Measurements from ENCODE around the gene CMIP. TPM values are rescaled to one million over a fixed set of nuclear protein-coding genes. Genes with fewer than 3 reads are reported as not detected.
A peak's percentile ranks its signal among the peaks of the same experiment; 100 is the strongest.

The CMIP gene
- total RNA-seq, 4 donors from 2014 or later, result 63.9 to 89.9 (median 70.0) TPM

GRCh38 chr16:81509404-81509803 is 64.8 kb downstream of the CMIP start:
- Histone ChIP-seq H3K4me3 (no peak overlapping the region), H3K9me3 (no peaks in the 10 kb centered on the region), H3K27me3 (no peaks in the 10 kb centered on the region), H3K27ac (no peak overlapping the region), H3K36me3 (no peaks in the 10 kb centered on the region), H3K4me1 (peaks cover 24% of the 10 kb centered on the region)
- WGBS, result 94% methylated on average over 6 of the region's 6 CpGs
- DNase-seq (ENCODE audit: low spot score in 2 of 2), result no peak
- no peak for TF ChIP-seq POLR2A (IDR thresholded peaks at IDR 0.05)
- TF ChIP-seq POLR2AphosphoS5 (IDR thresholded peaks at IDR 0.05), result no peak
- TF ChIP-seq, protein P1, sequence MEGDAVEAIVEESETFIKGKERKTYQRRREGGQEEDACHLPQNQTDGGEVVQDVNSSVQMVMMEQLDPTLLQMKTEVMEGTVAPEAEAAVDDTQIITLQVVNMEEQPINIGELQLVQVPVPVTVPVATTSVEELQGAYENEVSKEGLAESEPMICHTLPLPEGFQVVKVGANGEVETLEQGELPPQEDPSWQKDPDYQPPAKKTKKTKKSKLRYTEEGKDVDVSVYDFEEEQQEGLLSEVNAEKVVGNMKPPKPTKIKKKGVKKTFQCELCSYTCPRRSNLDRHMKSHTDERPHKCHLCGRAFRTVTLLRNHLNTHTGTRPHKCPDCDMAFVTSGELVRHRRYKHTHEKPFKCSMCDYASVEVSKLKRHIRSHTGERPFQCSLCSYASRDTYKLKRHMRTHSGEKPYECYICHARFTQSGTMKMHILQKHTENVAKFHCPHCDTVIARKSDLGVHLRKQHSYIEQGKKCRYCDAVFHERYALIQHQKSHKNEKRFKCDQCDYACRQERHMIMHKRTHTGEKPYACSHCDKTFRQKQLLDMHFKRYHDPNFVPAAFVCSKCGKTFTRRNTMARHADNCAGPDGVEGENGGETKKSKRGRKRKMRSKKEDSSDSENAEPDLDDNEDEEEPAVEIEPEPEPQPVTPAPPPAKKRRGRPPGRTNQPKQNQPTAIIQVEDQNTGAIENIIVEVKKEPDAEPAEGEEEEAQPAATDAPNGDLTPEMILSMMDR (IDR thresholded peaks at IDR 0.05), result no peak
- no peak for TF ChIP-seq EP300 (IDR thresholded peaks at IDR 0.05)

DNA sequence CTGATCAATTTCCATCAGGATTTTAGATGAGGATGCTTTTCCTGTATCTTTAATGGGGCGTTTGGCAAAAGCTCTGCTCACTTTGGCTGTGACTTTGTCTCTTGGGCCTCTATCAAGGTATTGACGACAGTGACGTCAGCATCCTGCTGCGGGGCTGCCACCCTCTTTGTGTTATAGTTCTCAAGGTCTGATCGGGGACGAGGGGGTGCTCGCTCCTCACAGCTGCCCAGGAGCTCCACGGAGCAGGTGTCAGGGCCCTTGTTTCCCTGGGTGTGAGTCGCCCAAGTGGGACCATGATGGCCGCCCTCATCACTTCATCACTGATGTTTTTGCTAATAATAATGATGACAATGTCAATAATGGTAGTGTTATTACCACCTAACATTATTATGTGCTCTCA is 65.4 kb downstream of the CMIP start:
- Histone ChIP-seq H3K9me3 (no peaks in the 10 kb centered on the region), H3K4me3 (no peak overlapping the region), H3K27ac (no peak overlapping the region), H3K27me3 (no peaks in the 10 kb centered on the region), H3K36me3 (no peaks in the 10 kb centered on the region), H3K4me1 (peaks cover 25% of the 10 kb centered on the region)
- no peak for DNase-seq (ENCODE audit: low spot score in 2 of 2)
- TF ChIP-seq EP300 (IDR thresholded peaks at IDR 0.05) (no peak), POLR2A (IDR thresholded peaks at IDR 0.05) (no peak), POLR2AphosphoS5 (IDR thresholded peaks at IDR 0.05) (no peak)
- TF ChIP-seq, protein P1 (IDR thresholded peaks at IDR 0.05), result no peak
- 86% methylated on average over 10 of the region's 10 CpGs for WGBS

- no peaks in the 10 kb centered on the region for H3K9me3 ChIP-seq
- no peak for TF ChIP-seq POLR2A (IDR thresholded peaks at IDR 0.05)
- TF ChIP-seq, protein P1 (IDR thresholded peaks at IDR 0.05), result no peak
- no peak for TF ChIP-seq POLR2AphosphoS5 (IDR thresholded peaks at IDR 0.05)
- TF ChIP-seq EP300 (IDR thresholded peaks at IDR 0.05), result no peak
- H3K27ac ChIP-seq, result no peak overlapping the region
- 97% methylated on average over 5 of the region's 5 CpGs for WGBS
- H3K4me3 ChIP-seq, result no peak overlapping the region
- no peaks in the 10 kb centered on the region for H3K27me3 ChIP-seq
- no peak for DNase-seq (ENCODE audit: low spot score in 2 of 2)
- no peaks in the 10 kb centered on the region for H3K36me3 ChIP-seq
- H3K4me1 ChIP-seq, result peaks cover 36% of the 10 kb centered on the region
These were observed 66.8 kb downstream of the CMIP start for GRCh38 chr16:81511371-81511770.

DNA sequence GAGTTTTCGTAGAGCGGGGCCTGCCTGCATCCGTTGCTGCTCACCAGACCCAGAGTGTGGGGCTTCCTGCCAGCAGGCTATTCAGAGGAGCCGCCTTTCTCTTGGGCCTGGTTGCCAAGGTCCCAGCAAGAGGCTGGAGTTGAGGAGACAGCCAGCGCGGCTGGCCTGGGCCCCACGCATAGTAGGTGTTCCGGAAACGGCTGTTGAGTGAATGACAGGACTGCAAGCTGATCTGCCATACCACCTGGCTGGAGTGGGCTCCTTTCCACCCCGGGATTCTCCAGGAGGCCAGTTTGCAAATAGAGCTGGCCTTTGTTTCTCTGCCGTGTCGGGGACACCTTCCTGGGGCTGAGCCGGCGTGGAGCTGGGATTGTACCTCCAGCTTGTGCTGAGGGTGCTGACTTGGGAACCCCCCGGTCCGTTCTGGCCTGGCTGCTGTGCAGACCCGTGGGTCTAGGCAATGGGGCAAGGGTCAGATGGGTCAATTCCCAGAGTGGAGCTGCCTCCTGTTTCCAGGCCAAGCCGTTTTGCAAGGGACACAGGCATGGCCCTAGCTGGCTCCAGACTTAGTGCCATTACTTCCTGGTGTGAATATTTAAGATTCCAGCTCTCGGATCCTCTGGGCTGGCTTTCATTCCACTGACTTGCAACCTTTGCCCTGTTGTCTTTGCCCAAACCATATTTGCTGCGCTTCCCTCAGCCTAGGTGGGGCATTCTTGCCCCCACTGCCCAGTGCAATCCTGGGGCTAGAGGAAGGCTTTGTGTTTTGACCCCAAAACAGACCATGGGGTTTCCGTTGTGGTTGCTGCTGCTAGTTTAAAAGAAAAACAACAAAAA is 68.8 kb downstream of the CMIP start:
- 34% methylated on average over 19 of the region's 21 CpGs for WGBS
- peak overlapping the region; percentile 38 for H3K27ac ChIP-seq
- H3K4me3 ChIP-seq, result no peak overlapping the region
- peak in 1 of 2 donors; percentile 75 for DNase-seq (ENCODE audit: low spot score in 2 of 2)
- TF ChIP-seq, protein P1 (IDR thresholded peaks at IDR 0.05), result no peak
- no peak for TF ChIP-seq EP300 (IDR thresholded peaks at IDR 0.05)
- TF ChIP-seq POLR2A (IDR thresholded peaks at IDR 0.05), result no peak
- TF ChIP-seq POLR2AphosphoS5 (IDR thresholded peaks at IDR 0.05), result no peak
- no peaks in the 10 kb centered on the region for H3K36me3 ChIP-seq
- H3K27me3 ChIP-seq, result no peaks in the 10 kb centered on the region
- H3K9me3 ChIP-seq, result no peaks in the 10 kb centered on the region
- peaks cover 46% of the 10 kb centered on the region for H3K4me1 ChIP-seq

GRCh38 chr16:81514041-81514559 is 69.5 kb downstream of the CMIP start:
- TF ChIP-seq, protein P1 (IDR thresholded peaks at IDR 0.05), result no peak
- Histone ChIP-seq H3K4me1 (peaks cover 47% of the 10 kb centered on the region), H3K27me3 (no peaks in the 10 kb centered on the region), H3K36me3 (no peaks in the 10 kb centered on the region), H3K9me3 (no peaks in the 10 kb centered on the region), H3K27ac (no peak overlapping the region), H3K4me3 (no peak overlapping the region)
- 76% methylated on average over 7 of the region's 7 CpGs for WGBS
- no peak for DNase-seq (ENCODE audit: low spot score in 2 of 2)
